HEK293 (cell line): ENCODE results near the gene HAUS8.

Experiments
- CTCF ChIA-PET: fragments of 350-600 bp; formaldehyde crosslinking; extraction: SDS; loops from one replicate; lab custom pipeline; 2021; ENCODE audit warnings: antibody characterized with exemption; lab: Yijun Ruan, JAX
- POLR2A ChIA-PET: fragments of 300-600 bp; formaldehyde crosslinking; extraction: SDS; loops from one replicate; lab custom pipeline; 2020; ENCODE audit warnings: antibody characterized with exemption, inconsistent platforms; lab: Yijun Ruan, JAX
- H3K27ac ChIP-seq: fragments of 200-500 bp; sonication (Bioruptor generic); 2 replicates; pipeline ENCODE4 v1.5.1; 2014; ENCODE audit warnings: low read depth, low read length, control low read depth, inconsistent platforms; ENCODE audit errors: extremely low read depth
- H3K36me3 ChIP-seq, 2 experiments: fragments of 200-500 bp in 1 of 2; sonication (Bioruptor generic) in 1 of 2; 1 replicate in 1 of 2; 2 replicates in 1 of 2; pipeline ENCODE4 v1.5.1; 2014 to 2017; ENCODE audit warnings: inconsistent platforms in 2 of 2, low read length in 2 of 2; ENCODE audit not compliant: control insufficient read depth in 2 of 2, insufficient read depth in 1 of 2
- H3K4me1 ChIP-seq: fragments of 200-500 bp; sonication (Bioruptor generic); 2 replicates; pipeline ENCODE4 v1.5.1; 2014; ENCODE audit warnings: mild to moderate bottlenecking, low read length, inconsistent platforms; ENCODE audit not compliant: control insufficient read depth, insufficient read depth
- H3K4me3 ChIP-seq: 2 replicates; pipeline ENCODE4 v1.5.1; 2011; ENCODE audit warnings: low read depth, mild to moderate bottlenecking, control low read depth, low read length, moderate library complexity
- H3K9me3 ChIP-seq: fragments of 200-500 bp; sonication (Bioruptor generic); 2 replicates; pipeline ENCODE4 v1.5.1; 2014; ENCODE audit warnings: low read depth, low read length, inconsistent platforms; ENCODE audit not compliant: control insufficient read depth, insufficient read depth
- FEZF1 ChIP-seq: fragments of 450-650 bp; formaldehyde crosslinking; IDR thresholded peaks from 2 replicates; pipeline ENCODE4 v1.5.1; 2016; ENCODE audit warnings: missing biosample characterization, missing genetic modification characterization
- KLF17 ChIP-seq: fragments of 450-650 bp; formaldehyde crosslinking; IDR thresholded peaks from 2 replicates; pipeline ENCODE4 v1.5.1; 2016; ENCODE audit warnings: missing biosample characterization, missing genetic modification characterization
- PRDM2 ChIP-seq: fragments of 450-650 bp; formaldehyde crosslinking; IDR thresholded peaks from 2 replicates; pipeline ENCODE4 v1.5.1; 2016; ENCODE audit warnings: missing biosample characterization, missing genetic modification characterization, borderline replicate concordance
- SP3 ChIP-seq: fragments of 450-650 bp; formaldehyde crosslinking; IDR thresholded peaks from 2 replicates; pipeline ENCODE4 v1.5.1; 2016; ENCODE audit warnings: missing biosample characterization, missing genetic modification characterization
- SP7 ChIP-seq: fragments of 450-650 bp; formaldehyde crosslinking; IDR thresholded peaks from 2 replicates; pipeline ENCODE4 v1.5.1; 2016; ENCODE audit warnings: missing biosample characterization, missing genetic modification characterization
- TSHZ1 ChIP-seq: fragments of 450-650 bp; formaldehyde crosslinking; IDR thresholded peaks from 2 replicates; pipeline ENCODE4 v1.5.1; 2016; ENCODE audit warnings: missing biosample characterization, missing genetic modification characterization, borderline replicate concordance
- ZBTB21 ChIP-seq: fragments of 450-650 bp; formaldehyde crosslinking; IDR thresholded peaks from 2 replicates; pipeline ENCODE4 v1.5.1; 2017; ENCODE audit warnings: missing biosample characterization, missing genetic modification characterization
- ZEB2 ChIP-seq: fragments of 450-650 bp; formaldehyde crosslinking; IDR thresholded peaks from 2 replicates; pipeline ENCODE4 v1.5.1; 2016; ENCODE audit warnings: missing biosample characterization, missing genetic modification characterization
- ZNF121 ChIP-seq: fragments of 450-650 bp; formaldehyde crosslinking; IDR thresholded peaks from 2 replicates; pipeline ENCODE4 v1.5.1; 2016; ENCODE audit warnings: missing biosample characterization, missing genetic modification characterization
- ZNF133 ChIP-seq: fragments of 450-650 bp; formaldehyde crosslinking; IDR thresholded peaks from 2 replicates; pipeline ENCODE4 v1.5.1; 2016; ENCODE audit warnings: missing biosample characterization, missing genetic modification characterization
- ZNF148 ChIP-seq: fragments of 450-650 bp; formaldehyde crosslinking; IDR thresholded peaks from 2 replicates; pipeline ENCODE4 v1.5.0; 2017; ENCODE audit warnings: missing biosample characterization, missing genetic modification characterization, borderline replicate concordance
- ZNF155 ChIP-seq: fragments of 450-650 bp; formaldehyde crosslinking; IDR thresholded peaks from 2 replicates; pipeline ENCODE4 v1.5.1; 2016; ENCODE audit warnings: missing biosample characterization, missing genetic modification characterization
- ZNF169 ChIP-seq: fragments of 450-650 bp; formaldehyde crosslinking; IDR thresholded peaks from 2 replicates; pipeline ENCODE4 v1.5.1; 2016; ENCODE audit warnings: missing biosample characterization, missing genetic modification characterization
- ZNF174 ChIP-seq: fragments of 450-650 bp; formaldehyde crosslinking; IDR thresholded peaks from 2 replicates; pipeline ENCODE4 v1.5.0; 2017; ENCODE audit warnings: missing biosample characterization, mild to moderate bottlenecking, missing genetic modification characterization
- ZNF266 ChIP-seq: fragments of 450-650 bp; formaldehyde crosslinking; IDR thresholded peaks from 2 replicates; pipeline ENCODE4 v1.5.1; 2016; ENCODE audit warnings: missing biosample characterization, missing genetic modification characterization, low read depth
- ZNF354C ChIP-seq: fragments of 450-650 bp; formaldehyde crosslinking; IDR thresholded peaks from 2 replicates; pipeline ENCODE4 v1.5.1; 2016; ENCODE audit warnings: missing biosample characterization, missing genetic modification characterization, low read depth, borderline replicate concordance
- ZNF391 ChIP-seq: fragments of 450-650 bp; formaldehyde crosslinking; IDR thresholded peaks from 2 replicates; pipeline ENCODE4 v1.5.1; 2016; ENCODE audit warnings: low read depth, missing biosample characterization, missing genetic modification characterization, borderline replicate concordance
- ZNF473 ChIP-seq: fragments of 450-650 bp; formaldehyde crosslinking; IDR thresholded peaks from 2 replicates; pipeline ENCODE4 v1.5.1; 2017; ENCODE audit warnings: missing biosample characterization, missing genetic modification characterization
- ZNF48 ChIP-seq: fragments of 450-650 bp; formaldehyde crosslinking; IDR thresholded peaks from 2 replicates; pipeline ENCODE4 v1.5.1; 2016; ENCODE audit warnings: missing biosample characterization, missing genetic modification characterization
- ZNF514 ChIP-seq: fragments of 450-650 bp; formaldehyde crosslinking; IDR thresholded peaks from 2 replicates; pipeline ENCODE4 v1.5.1; 2016; ENCODE audit warnings: missing biosample characterization, missing genetic modification characterization
- ZNF560 ChIP-seq: fragments of 450-650 bp; formaldehyde crosslinking; IDR thresholded peaks from 2 replicates; pipeline ENCODE4 v1.5.1; 2017; ENCODE audit warnings: missing biosample characterization, missing genetic modification characterization, borderline replicate concordance
- ZNF623 ChIP-seq: fragments of 450-650 bp; formaldehyde crosslinking; IDR thresholded peaks from 2 replicates; pipeline ENCODE4 v1.5.1; 2016; ENCODE audit warnings: missing biosample characterization, missing genetic modification characterization
- ZNF776 ChIP-seq: fragments of 450-650 bp; formaldehyde crosslinking; IDR thresholded peaks from 2 replicates; pipeline ENCODE4 v1.5.0; 2017; ENCODE audit warnings: missing biosample characterization, missing genetic modification characterization, borderline replicate concordance

HAUS8 gene

GRCh38 chr19:17006579-17006978 lies 68.7 kb downstream of the HAUS8 start:
- Histone ChIP-seq H3K4me1 (no peaks in the 10 kb centered on the region), H3K36me3 (no peaks in the 10 kb centered on the region), H3K27ac (no peak overlapping the region), H3K9me3 (no peaks in the 10 kb centered on the region), H3K4me3 (no peak overlapping the region)
- POLR2A ChIA-PET: no interaction called here
- CTCF ChIA-PET: no interaction called here
- TF ChIP-seq ZEB2 (tag by site-specific recombination) (no peak), SP3 (tag by site-specific recombination) (no peak), TSHZ1 (no peak), FEZF1 (tag by site-specific recombination) (no peak), ZNF174 (no peak), ZNF155 (tag by site-specific recombination) (no peak), ZNF148 (tag by site-specific recombination) (no peak), ZBTB21 (no peak), SP7 (tag by site-specific recombination) (no peak), ZNF133 (tag by site-specific recombination) (no peak), ZNF776 (no peak)
- TF ChIP-seq, all 188 proteins: peak for 0

GRCh38 chr19:17005000-17005399 lies 70.3 kb downstream of the HAUS8 start:
- POLR2A ChIA-PET: no interaction called here
- no peak overlapping the region for H3K4me3 ChIP-seq
- no peaks in the 10 kb centered on the region for H3K9me3 ChIP-seq
- no peak overlapping the region for H3K27ac ChIP-seq
- no peaks in the 10 kb centered on the region for H3K36me3 ChIP-seq
- CTCF ChIA-PET: interaction anchor here (0.6 kb wide), 1 partner anchor 254 kb away, joined by 3 read pairs; no protein-coding TSS in a partner anchor
- no peaks in the 10 kb centered on the region for H3K4me1 ChIP-seq
- no peak for TF ChIP-seq ZNF48 (tag by site-specific recombination)
- TF ChIP-seq ZNF473 (tag by site-specific recombination): no peak
- TF ChIP-seq KLF17 (tag by site-specific recombination): no peak
- TF ChIP-seq ZNF560 (tag by site-specific recombination): no peak
- TF ChIP-seq ZNF169 (tag by site-specific recombination): no peak
- TF ChIP-seq ZNF354C (tag by site-specific recombination): no peak
- TF ChIP-seq ZNF391 (tag by site-specific recombination): no peak
- no peak for TF ChIP-seq ZNF623 (tag by site-specific recombination)
- no peak for TF ChIP-seq ZNF121 (tag by site-specific recombination)
- no peak for TF ChIP-seq ZNF514 (tag by site-specific recombination)
- TF ChIP-seq ZNF266 (tag by site-specific recombination): no peak
- no peak for TF ChIP-seq PRDM2 (tag by site-specific recombination)
